ENCODE data around the gene RNF8. TPM values are rescaled to one million over a fixed set of nuclear protein-coding genes. Genes with fewer than 3 reads are reported as not detected.

RNF8 gene
- total RNA-seq, 2 experiments from 2014 or later: 19.8 to 21.1 TPM

- intact Hi-C loops (cut with micrococcal nuclease): no loop called here
- ChIA-PET POLR2A (interaction anchor here (0.6 to 1.4 kb wide), 3 partner anchors 9 to 165 kb away, joined by 3 to 4 read pairs (median 3); no protein-coding TSS in a partner anchor), CTCF (interaction anchor here (1.2 to 4.7 kb wide), 2 partner anchors 12 to 17 kb away, joined by 4 to 27 read pairs; no protein-coding TSS in a partner anchor)
- no peak for DNase-seq
- Mint-ChIP-seq H3K4me3 (no peak overlapping the region), H3K4me1 (ENCODE audit: low read depth) (no peaks in the 10 kb centered on the region), H3K9me3 (no peaks in the 10 kb centered on the region), H3K27ac (no peak overlapping the region), H3K27me3 (no peaks in the 10 kb centered on the region), H3K36me3 (ENCODE audit: low read depth) (peaks cover 8% of the 10 kb centered on the region)
- no peak for ATAC-seq
- TF ChIP-seq CTCF (IDR thresholded peaks at IDR 0.05): no peak
Observed at GRCh38 chr6:37308069-37308815, 45.5 kb upstream of the RNF8 start.

- ATAC-seq (no peak), DNase-seq (no peak)
- intact Hi-C loops (cut with micrococcal nuclease): no loop called here
- POLR2A ChIA-PET: interaction anchor here (1.4 kb wide), 1 partner anchor 10 kb away, joined by 3 read pairs; no protein-coding TSS in a partner anchor
- TF ChIP-seq CTCF (IDR thresholded peaks at IDR 0.05): no peak
- no peak overlapping the region for H3K4me3 Mint-ChIP-seq
- no peak overlapping the region for H3K27ac Mint-ChIP-seq
- H3K36me3 Mint-ChIP-seq (ENCODE audit: low read depth): peaks cover 7% of the 10 kb centered on the region
- no peaks in the 10 kb centered on the region for H3K9me3 Mint-ChIP-seq
- no peaks in the 10 kb centered on the region for H3K4me1 Mint-ChIP-seq (ENCODE audit: low read depth)
- CTCF ChIA-PET: interaction anchor here (1.9 to 4.7 kb wide), 3 partner anchors 14 to 287 kb away, joined by 6 to 27 read pairs (median 7); no protein-coding TSS in a partner anchor
- no peaks in the 10 kb centered on the region for H3K27me3 Mint-ChIP-seq
Observed at GRCh38 chr6:37309046-37309445, 44.7 kb upstream of the RNF8 start.

GRCh38 chr6:37309692-37310091 lies 44.1 kb upstream of the RNF8 start:
- POLR2A ChIA-PET: interaction anchor here (1.4 kb wide), 1 partner anchor 10 kb away, joined by 3 read pairs; no protein-coding TSS in a partner anchor
- intact Hi-C loops (cut with micrococcal nuclease): no loop called here
- ATAC-seq (no peak), DNase-seq (no peak)
- Mint-ChIP-seq H3K4me1 (ENCODE audit: low read depth) (peaks cover 1% of the 10 kb centered on the region), H3K4me3 (no peak overlapping the region), H3K27me3 (no peaks in the 10 kb centered on the region), H3K9me3 (no peaks in the 10 kb centered on the region), H3K36me3 (ENCODE audit: low read depth) (peaks cover 8% of the 10 kb centered on the region), H3K27ac (no peak overlapping the region)
- CTCF ChIA-PET: interaction anchor here (0.9 to 7.1 kb wide), 5 partner anchors 13 to 424 kb away, joined by 3 to 33 read pairs (median 7); no protein-coding TSS in a partner anchor
- no peak for TF ChIP-seq CTCF (IDR thresholded peaks at IDR 0.05)

GRCh38 chr6:37310966-37311365 lies 42.8 kb upstream of the RNF8 start:
- no peaks in the 10 kb centered on the region for H3K27me3 Mint-ChIP-seq
- ChIA-PET POLR2A (no interaction called here), CTCF (interaction anchor here (0.6 to 7.1 kb wide), 6 partner anchors 12 to 429 kb away, joined by 3 to 33 read pairs (median 6); no protein-coding TSS in a partner anchor)
- H3K27ac Mint-ChIP-seq: no peak overlapping the region
- ATAC-seq (no peak), DNase-seq (no peak)
- peaks cover 3% of the 10 kb centered on the region for H3K4me1 Mint-ChIP-seq (ENCODE audit: low read depth)
- no peaks in the 10 kb centered on the region for H3K9me3 Mint-ChIP-seq
- H3K36me3 Mint-ChIP-seq (ENCODE audit: low read depth): peaks cover 7% of the 10 kb centered on the region
- no peak overlapping the region for H3K4me3 Mint-ChIP-seq
- no peak for TF ChIP-seq CTCF (IDR thresholded peaks at IDR 0.05)
- intact Hi-C loops (cut with micrococcal nuclease): no loop called here

All from activated CD8-positive, alpha-beta T cell treated with anti-CD3 and anti-CD28 coated beads for 36 hours (primary cell).